NT2/D1 (cell line): ENCODE measurements around the gene SLC18A3.

Experiments
- DNase-seq: peaks from one replicate; pipeline ENCODE4 v3.0.0-alpha.2; 2011; ENCODE audit warnings: low read depth, low spot score
- H3K27me3 ChIP-seq: 2 replicates; pipeline ENCODE4 v1.6.0; 2011; ENCODE audit warnings: mild to moderate bottlenecking; ENCODE audit not compliant: insufficient read length, insufficient read depth
- H3K36me3 ChIP-seq: 2 replicates; pipeline ENCODE4 v1.6.1; 2011; ENCODE audit warnings: mild to moderate bottlenecking, low read length, mixed read lengths; ENCODE audit not compliant: insufficient read depth, insufficient read length
- H3K4me1 ChIP-seq: 2 replicates; pipeline ENCODE4 v1.5.1; 2011; ENCODE audit not compliant: insufficient read depth, insufficient read length
- H3K4me3 ChIP-seq: 2 replicates; pipeline ENCODE4 v1.5.1; 2011; ENCODE audit warnings: low read depth; ENCODE audit not compliant: insufficient read length
- H3K9ac ChIP-seq: 2 replicates; pipeline ENCODE4 v1.6.0; 2011; ENCODE audit warnings: low read depth; ENCODE audit not compliant: insufficient read length
- H3K9me3 ChIP-seq: 2 replicates; pipeline ENCODE4 v1.5.1; 2011; ENCODE audit warnings: mild to moderate bottlenecking, low read length; ENCODE audit not compliant: insufficient read depth
- SUZ12 ChIP-seq: IDR thresholded peaks from 2 replicates; pipeline ENCODE4 v1.6.1; 2011; ENCODE audit not compliant: insufficient read length, insufficient read depth; ENCODE audit errors: extremely low read depth
- YY1 ChIP-seq: IDR thresholded peaks from 2 replicates; pipeline ENCODE4 v1.6.1; 2011; ENCODE audit not compliant: insufficient read length, insufficient read depth
- ZNF274 ChIP-seq: IDR thresholded peaks from 2 replicates; pipeline ENCODE4 v1.6.1; 2011; ENCODE audit warnings: mild to moderate bottlenecking, low read depth, low read length

SLC18A3 gene

GRCh38 chr10:49596493-49596809, 13.7 kb upstream of the SLC18A3 start:
- peaks cover 3% of the 10 kb centered on the region for H3K4me1 ChIP-seq
- TF ChIP-seq YY1 (no peak), ZNF274 (no peak)
- DNase-seq: no peak
- H3K27me3 ChIP-seq: no peaks in the 10 kb centered on the region
- H3K9me3 ChIP-seq: no peaks in the 10 kb centered on the region
- H3K9ac ChIP-seq: no peak overlapping the region
- H3K4me3 ChIP-seq: no peak overlapping the region
- H3K36me3 ChIP-seq: no peaks in the 10 kb centered on the region

DNA sequence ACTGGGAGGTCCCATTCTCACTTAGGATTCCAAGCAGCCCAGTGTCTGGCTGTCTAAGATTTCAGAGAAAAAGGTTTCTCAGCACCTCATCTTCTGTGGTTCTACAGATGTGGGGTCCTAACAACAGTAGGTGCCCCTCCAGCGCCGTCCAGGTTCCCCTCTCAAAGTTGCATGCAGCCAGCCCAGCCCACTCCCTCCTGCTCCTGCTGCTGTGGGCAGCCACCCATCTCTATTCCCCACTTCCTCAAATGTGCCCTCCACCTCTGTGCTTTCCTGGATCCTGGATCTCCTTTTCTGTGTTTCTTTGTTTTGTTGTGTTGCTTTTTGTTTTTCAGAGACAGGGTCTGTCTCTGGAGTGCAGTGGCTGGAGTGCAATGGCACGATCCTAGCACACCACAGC, 13.3 kb upstream of the SLC18A3 start:
- no peaks in the 10 kb centered on the region for H3K36me3 ChIP-seq
- H3K9ac ChIP-seq: no peak overlapping the region
- peaks cover 3% of the 10 kb centered on the region for H3K4me1 ChIP-seq
- TF ChIP-seq ZNF274 (no peak), SUZ12 (no peak), YY1 (no peak)
- H3K27me3 ChIP-seq: no peaks in the 10 kb centered on the region
- DNase-seq: no peak
- no peak overlapping the region for H3K4me3 ChIP-seq
- H3K9me3 ChIP-seq: no peaks in the 10 kb centered on the region

- Histone ChIP-seq H3K4me3 (no peak overlapping the region), H3K27me3 (no peaks in the 10 kb centered on the region), H3K36me3 (no peaks in the 10 kb centered on the region), H3K9ac (no peak overlapping the region), H3K9me3 (no peaks in the 10 kb centered on the region), H3K4me1 (peaks cover 3% of the 10 kb centered on the region)
- TF ChIP-seq ZNF274 (no peak), YY1 (no peak), SUZ12 (no peak)
- DNase-seq: no peak
Measured at GRCh38 chr10:49597426-49598163, 12.5 kb upstream of the SLC18A3 start.

DNA sequence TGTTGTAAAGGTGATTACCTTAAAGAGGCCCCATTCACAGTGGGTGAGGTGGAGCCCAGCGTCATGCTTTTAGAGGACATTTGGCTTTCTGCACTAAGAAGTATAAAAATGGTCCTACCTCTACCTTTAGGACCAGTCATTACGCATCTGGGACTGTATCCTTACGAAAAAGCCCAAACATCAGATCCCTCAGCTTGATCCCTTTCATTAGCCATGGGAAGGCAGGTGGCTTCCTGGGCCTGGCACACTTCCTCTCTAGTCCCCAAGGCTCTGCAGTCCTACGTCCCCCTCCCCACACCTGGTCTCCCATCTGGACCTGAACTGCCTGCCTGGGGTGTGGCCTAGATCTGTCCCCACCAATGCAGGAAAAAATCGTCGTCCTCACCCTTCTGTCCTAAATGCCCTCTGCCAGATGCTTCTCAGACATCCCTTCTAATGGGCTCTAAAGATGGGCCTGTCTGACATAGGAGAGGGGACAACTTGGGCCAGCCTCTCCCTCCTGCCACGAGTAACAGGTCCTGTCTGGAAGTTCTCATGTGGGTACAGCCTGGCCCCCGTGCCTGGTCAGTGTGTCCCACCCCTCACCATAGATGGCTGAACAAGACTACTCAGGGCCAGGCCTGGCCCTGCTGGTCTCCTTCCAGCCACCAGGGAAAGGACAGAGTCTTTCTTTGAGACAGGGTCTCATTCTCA, 11.8 kb upstream of the SLC18A3 start:
- DNase-seq: no peak
- H3K9me3 ChIP-seq: no peaks in the 10 kb centered on the region
- H3K4me3 ChIP-seq: no peak overlapping the region
- TF ChIP-seq SUZ12: no peak
- TF ChIP-seq ZNF274: no peak
- TF ChIP-seq YY1: no peak
- peaks cover 3% of the 10 kb centered on the region for H3K4me1 ChIP-seq
- H3K36me3 ChIP-seq: no peaks in the 10 kb centered on the region
- H3K9ac ChIP-seq: no peak overlapping the region
- H3K27me3 ChIP-seq: peaks cover 2% of the 10 kb centered on the region

DNA sequence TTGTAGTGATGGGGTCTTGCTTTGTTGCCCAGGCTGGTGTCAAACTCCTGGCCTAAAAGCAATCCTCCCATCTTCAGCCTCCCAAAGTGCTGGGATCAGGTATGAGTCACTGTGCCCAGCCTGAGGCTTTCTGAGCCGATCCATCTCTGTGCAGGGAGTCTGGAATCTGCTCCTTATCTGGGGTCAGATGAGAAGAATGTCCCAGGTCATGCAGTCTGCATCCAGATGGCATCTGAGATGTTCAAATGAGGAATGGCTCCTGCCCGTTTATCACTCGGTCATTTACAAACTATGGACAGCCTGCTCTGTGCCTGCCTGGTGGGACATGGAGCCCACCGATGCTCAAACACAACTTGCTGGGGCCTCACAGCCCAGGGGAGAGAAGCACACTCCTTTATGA, 11.1 kb upstream of the SLC18A3 start:
- H3K27me3 ChIP-seq: peaks cover 8% of the 10 kb centered on the region
- no peak for TF ChIP-seq YY1
- TF ChIP-seq ZNF274: no peak
- TF ChIP-seq SUZ12: no peak
- H3K9ac ChIP-seq: no peak overlapping the region
- DNase-seq: no peak
- no peak overlapping the region for H3K4me3 ChIP-seq
- no peaks in the 10 kb centered on the region for H3K36me3 ChIP-seq
- H3K4me1 ChIP-seq: peaks cover 3% of the 10 kb centered on the region
- H3K9me3 ChIP-seq: no peaks in the 10 kb centered on the region

- peaks cover 3% of the 10 kb centered on the region for H3K4me1 ChIP-seq
- no peak for TF ChIP-seq ZNF274
- no peak for TF ChIP-seq YY1
- TF ChIP-seq SUZ12: no peak
- DNase-seq: no peak
- no peak overlapping the region for H3K4me3 ChIP-seq
- no peaks in the 10 kb centered on the region for H3K36me3 ChIP-seq
- no peak overlapping the region for H3K9ac ChIP-seq
- H3K27me3 ChIP-seq: peaks cover 14% of the 10 kb centered on the region
- no peaks in the 10 kb centered on the region for H3K9me3 ChIP-seq
Measured at GRCh38 chr10:49599546-49599945, 10.6 kb upstream of the SLC18A3 start.

DNA sequence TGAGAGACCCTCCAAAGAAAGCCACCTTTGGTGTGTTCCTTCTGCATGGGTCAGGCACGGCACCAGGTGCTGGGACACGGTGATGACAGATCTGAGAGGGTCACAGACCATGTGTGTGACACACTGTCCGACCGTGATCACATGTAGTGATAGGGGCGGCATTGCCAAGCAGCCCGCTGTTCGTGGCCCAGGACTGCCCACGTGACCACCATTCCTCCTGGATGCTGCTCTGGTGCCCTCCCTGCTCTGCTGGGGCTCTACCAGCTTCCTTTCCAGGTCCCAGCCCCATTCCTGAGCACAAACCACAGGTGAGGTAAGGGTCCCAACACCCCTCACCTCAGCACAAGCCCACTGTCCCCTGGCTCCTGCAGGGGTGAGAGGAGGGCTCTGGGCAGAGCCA, 10.1 kb upstream of the SLC18A3 start:
- H3K4me1 ChIP-seq: peaks cover 3% of the 10 kb centered on the region
- no peak for TF ChIP-seq SUZ12
- TF ChIP-seq YY1: no peak
- TF ChIP-seq ZNF274: no peak
- peaks cover 19% of the 10 kb centered on the region for H3K27me3 ChIP-seq
- no peaks in the 10 kb centered on the region for H3K36me3 ChIP-seq
- no peak overlapping the region for H3K9ac ChIP-seq
- no peak for DNase-seq
- H3K9me3 ChIP-seq: no peaks in the 10 kb centered on the region
- no peak overlapping the region for H3K4me3 ChIP-seq
